ENCODE data around the gene KIF6.

GRCh38 chr6:39304951-39305350 is 420.3 kb downstream of the KIF6 start:
- TF ChIP-seq CTCF (IDR thresholded peaks at IDR 0.05) (no peak), REST (IDR thresholded peaks at IDR 0.05; ENCODE audit: insufficient read depth in 1 of 2, low read depth in 2 of 2, low read length in 1 of 2) (no peak)

All from Panc1 (cell line).